A549 (cell line): ENCODE results near the gene R3HDM2. TPM values are rescaled to one million over a fixed set of nuclear protein-coding genes. Genes with fewer than 3 reads are reported as not detected.

ENCODE experiments used
- ATAC-seq, 2 experiments: fragments of 200-7000 bp in 1 of 2; fragments of >200 bp in 1 of 2; cut with Nextera tagmentation in 1 of 2; cut with Tn5 transposase in 1 of 2; 3 replicates each; pipeline versions ENCODE4 v1.8.0 to v1.9.1; 2018 to 2020; ENCODE audit warnings: mild to moderate bottlenecking in 1 of 2, moderate library complexity in 1 of 2
- CTCF ChIA-PET: fragments of 300-600 bp; sonication (Branson Sonifier 250); formaldehyde crosslinking; extraction: SDS; loops from one replicate; lab custom pipeline; 2021; ENCODE audit warnings: antibody characterized with exemption, inconsistent platforms; lab: Yijun Ruan, JAX
- POLR2A ChIA-PET: fragments of 350-600 bp; formaldehyde crosslinking; extraction: SDS; loops from one replicate; lab custom pipeline; 2021; ENCODE audit warnings: antibody characterized with exemption, inconsistent platforms; lab: Yijun Ruan, JAX
- DNase-seq, 2 experiments: peaks; one replicate each; pipeline versions ENCODE4 v3.0.0 to v3.0.0-alpha.2; 2011 to 2016; ENCODE audit warnings: low read depth in 1 of 2, low spot score in 1 of 2
- FAIRE-seq: peaks from 2 replicates; lab custom pipeline; 2011; peaks lifted over from hg19 to GRCh38; lab: Jason Lieb, UNC
- H3K27ac ChIP-seq, 2 experiments: fragments of >200 bp; sonication (Bioruptor Twin); formaldehyde crosslinking; 3 replicates each; pipeline ENCODE4 v1.5.1; 2016 to 2017
- H3K4me1 ChIP-seq: fragments of >200 bp; sonication (Bioruptor Twin); formaldehyde crosslinking; 3 replicates; pipeline ENCODE4 v1.6.1; 2016
- H3K4me2 ChIP-seq: fragments of >200 bp; sonication (Bioruptor Twin); formaldehyde crosslinking; 3 replicates; pipeline ENCODE4 v1.6.1; 2016
- H3K4me3 ChIP-seq: fragments of >200 bp; sonication (Bioruptor Twin); formaldehyde crosslinking; 3 replicates; pipeline ENCODE4 v1.5.1; 2016
- H3K9me3 ChIP-seq: fragments of >200 bp; sonication (Bioruptor Twin); formaldehyde crosslinking; 3 replicates; pipeline ENCODE4 v1.6.1; 2016
- CBX2 ChIP-seq: fragments of 200-600 bp; sonication (generic); IDR thresholded peaks from 2 replicates; pipeline ENCODE4 v1.6.1; 2016; ENCODE audit warnings: low read depth, mild to moderate bottlenecking, borderline replicate concordance
- CHD4 ChIP-seq: fragments of 200-600 bp; sonication (generic); IDR thresholded peaks from 2 replicates; pipeline ENCODE4 v1.6.1; 2016; ENCODE audit warnings: antibody characterized with exemption, mild to moderate bottlenecking, borderline replicate concordance
- CTCF ChIP-seq: fragments of >200 bp; sonication (Bioruptor Twin); formaldehyde crosslinking; IDR thresholded peaks from 3 replicates; pipeline ENCODE4 v1.5.1; 2016
- EHMT2 ChIP-seq: fragments of 200-600 bp; sonication (generic); IDR thresholded peaks from 2 replicates; pipeline ENCODE4 v1.6.1; 2016; ENCODE audit warnings: antibody characterized with exemption, low read depth, mild to moderate bottlenecking, moderate library complexity
- ESRRA ChIP-seq: fragments of 150-350 bp; IDR thresholded peaks from 2 replicates; pipeline ENCODE4 v1.6.1; 2014; ENCODE audit warnings: mild to moderate bottlenecking, low read length, borderline replicate concordance
- FOSB ChIP-seq: fragments of 250-450 bp; sonication (Bioruptor Pico); IDR thresholded peaks from 2 replicates; pipeline ENCODE4 v1.5.0; 2020; ENCODE audit warnings: mild to moderate bottlenecking, moderate library complexity
- JUN ChIP-seq, 2 experiments: fragments of >200 bp; sonication (Bioruptor Twin); formaldehyde crosslinking; IDR thresholded peaks; 2 replicates in 1 of 2; 3 replicates in 1 of 2; pipeline ENCODE4 v1.6.1; 2016 to 2017
- NR3C1 ChIP-seq: fragments of >200 bp; sonication (Bioruptor Twin); formaldehyde crosslinking; IDR thresholded peaks from 3 replicates; pipeline ENCODE4 v1.6.1; 2017
- PHF8 ChIP-seq: fragments of 200-600 bp; sonication (generic); IDR thresholded peaks from 2 replicates; pipeline ENCODE4 v1.6.1; 2016; ENCODE audit warnings: low read depth, mild to moderate bottlenecking, antibody characterized with exemption, moderate library complexity, borderline replicate concordance
- RAD21 ChIP-seq, 2 experiments: fragments of >200 bp in 1 of 2; sonication (Bioruptor Twin) in 1 of 2; formaldehyde crosslinking in 1 of 2; IDR thresholded peaks in 1 of 2; conservative IDR thresholded peaks in 1 of 2; 2 replicates in 1 of 2; 3 replicates in 1 of 2; pipeline ENCODE4 v1.6.1; 2012 to 2018; ENCODE audit warnings: inconsistent platforms in 1 of 2
- RCOR1 ChIP-seq: fragments of 150-350 bp; IDR thresholded peaks from 2 replicates; pipeline ENCODE4 v1.6.1; 2014; ENCODE audit warnings: antibody characterized with exemption, low read length, low read depth
- RFX5 ChIP-seq: fragments of 450-650 bp; IDR thresholded peaks from 2 replicates; pipeline ENCODE4 v1.7.1; 2014; ENCODE audit warnings: antibody characterized with exemption, mild to moderate bottlenecking, moderate library complexity
- RNF2 ChIP-seq: fragments of 200-600 bp; sonication (generic); IDR thresholded peaks from 2 replicates; pipeline ENCODE4 v1.6.1; 2016; ENCODE audit warnings: low read depth, mild to moderate bottlenecking, antibody characterized with exemption, moderate library complexity, borderline replicate concordance
- WGBS: methylation state at CpG from one replicate; pipeline ENCODE4 v1.1.6; 2017; ENCODE audit errors: missing lambda C conversion rate; 5-methylcytosine and 5-hydroxymethylcytosine counted together
- polyA plus RNA-seq, 4 experiments: library from polyadenylated mRNA; depleted of rRNA in 3 of 4; stranded (reverse); fragments of >200 nt; fragmentation: RNase III in 1 of 4; extraction: RNeasy Plus Mini Kit Qiagen cat#74134 plus additional on column Dnase treatment in 1 of 4; gene quantifications; 2 replicates in 3 of 4; 3 replicates in 1 of 4; pipeline ENCODE4 v1.2.3, GENCODE V29; 2011 to 2017

Gene R3HDM2
- polyA plus RNA-seq, 2 of the 4 experiments (the other 2 are of a cell fraction), result 14.0 to 30.6 TPM

GRCh38 chr12:57216921-57217879, 213.6 kb downstream of the R3HDM2 start:
- Histone ChIP-seq H3K4me1 (peaks cover 31% of the 10 kb centered on the region), H3K27ac (peak overlapping the region; percentile 54 to 89), H3K4me2 (peak overlapping the region; percentile 100), H3K9me3 (no peaks in the 10 kb centered on the region), H3K4me3 (peak overlapping the region; percentile 60)
- ChIA-PET POLR2A (no interaction called here), CTCF (interaction anchor here (0.8 to 8.5 kb wide), 6 partner anchors 10 to 237 kb away, joined by 3 to 615 read pairs (median 4); partner anchors contain the start of genes INHBE and SHMT2)
- TF ChIP-seq RNF2 (peak; percentile 86), NR3C1 (no peak)
- FAIRE-seq, result no peak
- WGBS, result 18% methylated on average over 34 of the region's 63 CpGs
- DNase-seq, result peak in 1 of 2 experiments; percentile 32
- ATAC-seq, result peak; percentile 1 to 2; a peak in 2 of 6 replicates

GRCh38 chr12:57216014-57216911, 214.6 kb downstream of the R3HDM2 start, which contains the start of gene NXPH4:
Gene NXPH4 (plus strand): TSS chr12:57216794. CDS start chr12:57216970, 176 bp downstream.
- CTCF ChIA-PET, result interaction anchor here (1.2 to 8.5 kb wide), 8 partner anchors 19 to 238 kb away, joined by 3 to 615 read pairs (median 34); partner anchors contain the start of genes INHBE and SHMT2
- peak; percentile 6 to 10; a peak in 4 of 6 replicates for ATAC-seq
- DNase-seq, result peak in 1 of 2 experiments; percentile 44
- TF ChIP-seq JUN (IDR thresholded peaks at IDR 0.05) (0 out of 5 replicates have a peak, but pooled peaks of 1 of the 2 experiments have one; percentile 32), EHMT2 (no peak), RFX5 (peak; percentile 8), CHD4 (no peak), CTCF (peak; percentile 21; the same call in 1 of the 3 replicates), ESRRA (0 out of 2 replicates have a peak, but pooled peaks have one; percentile 20), PHF8 (no peak)
- TF ChIP-seq, all 56 proteins: peak for 4
- peak within 1 kb of the TSS; percentile 60 for H3K4me3 ChIP-seq
- H3K27ac ChIP-seq, result peak within 1 kb of the TSS; percentile 54 to 89
- no peak for FAIRE-seq
- peak within 1 kb of the TSS; percentile 100 for H3K4me2 ChIP-seq
- WGBS, result 22% methylated on average over 26 of the region's 102 CpGs
- POLR2A ChIA-PET, result interaction anchor here (0.7 to 0.8 kb wide), 2 partner anchors 21 to 23 kb away, joined by 3 to 5 read pairs; no protein-coding TSS in a partner anchor
- peaks cover 31% of the 10 kb centered on the region for H3K4me1 ChIP-seq
- H3K9me3 ChIP-seq, result no peaks in the 10 kb centered on the region

- 42% methylated on average over 5 of the region's 7 CpGs for whole genome bisulfite sequencing
- peak overlapping the region; percentile 60; the same call in 2 of the 3 replicates for H3K4me3 ChIP-seq
- TF ChIP-seq CBX2 (no peak), RFX5 (peak; percentile 95)
- no peak overlapping the region; a peak in 1 of 6 replicates for H3K27ac ChIP-seq
- ATAC-seq, result peak in 1 of 2 experiments; percentile 5; a peak in 2 of 6 replicates
- DNase-seq, result no peak
- no peaks in the 10 kb centered on the region for H3K9me3 ChIP-seq
- CTCF ChIA-PET, result interaction anchor here (3.8 to 8.5 kb wide), 5 partner anchors 19 to 238 kb away, joined by 23 to 615 read pairs (median 51); partner anchors contain the start of genes INHBE and SHMT2
- peak overlapping the region; percentile 100 for H3K4me2 ChIP-seq
- H3K4me1 ChIP-seq, result peaks cover 31% of the 10 kb centered on the region
- FAIRE-seq, result no peak
- POLR2A ChIA-PET, result interaction anchor here (0.7 to 0.8 kb wide), 2 partner anchors 21 to 24 kb away, joined by 3 to 5 read pairs; no protein-coding TSS in a partner anchor
Observed at GRCh38 chr12:57215668-57216013, 215.2 kb downstream of the R3HDM2 start.

DNA sequence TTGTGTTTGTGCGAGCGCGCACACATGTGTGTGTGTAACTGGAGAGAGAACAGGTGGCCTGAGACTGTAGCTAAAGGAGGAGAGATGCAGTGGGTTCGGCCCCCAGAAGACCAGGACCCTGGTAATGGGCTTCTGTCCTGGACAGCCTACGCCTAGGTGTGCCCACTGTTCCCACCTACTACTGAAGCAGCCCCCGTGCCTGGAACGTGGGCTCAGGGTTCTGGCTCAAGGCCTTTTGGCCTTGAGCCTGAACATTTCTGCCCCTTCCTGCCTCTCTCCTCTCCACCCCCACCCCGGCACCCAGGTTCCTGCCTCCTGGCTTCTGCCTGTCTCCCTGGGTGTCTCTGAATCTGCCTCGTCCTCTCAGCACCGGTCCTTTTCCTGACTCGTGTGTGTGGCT, 215.8 kb downstream of the R3HDM2 start:
- H3K4me3 ChIP-seq, result no peak overlapping the region
- ChIA-PET CTCF (interaction anchor here (0.5 to 8.5 kb wide), 16 partner anchors 10 to 251 kb away, joined by 3 to 615 read pairs (median 9); partner anchors contain the start of genes INHBE, SHMT2 and STAT6), POLR2A (interaction anchor here (0.6 to 2.2 kb wide), 2 partner anchors 25 to 32 kb away, joined by 3 to 11 read pairs; no protein-coding TSS in a partner anchor)
- no peaks in the 10 kb centered on the region for H3K9me3 ChIP-seq
- H3K4me2 ChIP-seq, result no peak overlapping the region
- FAIRE-seq (no peak), ATAC-seq (peak in 1 of 2 experiments; percentile 1; a peak in 2 of 6 replicates), DNase-seq (no peak)
- H3K4me1 ChIP-seq, result peaks cover 31% of the 10 kb centered on the region
- TF ChIP-seq RFX5 (no peak), RCOR1 (no peak), CBX2 (no peak), FOSB (CRISPR knock-in tag) (no peak), RAD21 (conservative IDR thresholded peaks at IDR 0.05 in 1 of 2, IDR thresholded peaks at IDR 0.05 in 1 of 2) (no peak)
- no peak overlapping the region for H3K27ac ChIP-seq
- WGBS, result 60% methylated on average over 11 of the region's 11 CpGs
